B cell (primary cell): ENCODE data around the gene NSFL1C.

Source experiments
- CTCF ChIP-seq: fragments of 200-600 bp; IDR thresholded peaks from one replicate; pipeline ENCODE4 v1.8.0; 2022; ENCODE audit warnings: antibody characterized with exemption, mild to moderate bottlenecking
- EZH2 ChIP-seq: IDR thresholded peaks from 2 replicates; pipeline ENCODE4 v1.6.1; 2012; ENCODE audit warnings: borderline replicate concordance, low read depth, mild to moderate bottlenecking, moderate library complexity, low read length; ENCODE audit not compliant: insufficient read depth, poor library complexity, severe bottlenecking

- TF ChIP-seq CTCF (no peak), EZH2 (no peak)
These were observed 6.1 kb upstream of the NSFL1C start for GRCh38 chr20:1472556-1473245.
